Measurements from ENCODE around the gene PARD6A. TPM values are rescaled to one million over a fixed set of nuclear protein-coding genes. Genes with fewer than 3 reads are reported as not detected.
A peak's percentile ranks its signal among the peaks of the same experiment; 100 is the strongest.

The PARD6A gene
- total and polyA plus RNA-seq, 2 experiments from 2014 or later: 0.71 to 1.1 TPM

- TF ChIP-seq CTCF (IDR thresholded peaks at IDR 0.05; ENCODE audit: low read depth, low read length): no peak
- Histone ChIP-seq H3K4me3 (peak overlapping the region; percentile 85), H3K27me3 (peaks cover 25% of the 10 kb centered on the region), H3K36me3 (no peaks in the 10 kb centered on the region), H3K9me3 (ENCODE audit: low read depth) (no peaks in the 10 kb centered on the region), H3K27ac (no peak overlapping the region), H3K4me1 (ENCODE audit: low read depth) (peaks cover 4% of the 10 kb centered on the region)
- DNase-seq (ENCODE audit: low read depth in 1 of 2, low spot score in 1 of 2): no peak
These were observed 1.7 kb upstream of the PARD6A start for GRCh38 chr16:67658849-67659674.

- peak; percentile 91 to 93 for DNase-seq (ENCODE audit: low read depth in 1 of 2, low spot score in 1 of 2)
These were observed 841 bp upstream of the PARD6A start, which contains the start of gene ACD for GRCh38 chr16:67659675-67660563. ACD (minus strand) TSS chr16:67660260; CDS start chr16:67660220, 40 bp downstream.

GRCh38 chr16:67661101-67661761 is 471 bp downstream of the PARD6A start:
- DNase-seq (ENCODE audit: low read depth in 1 of 2, low spot score in 1 of 2): peak; percentile 42 to 81
- no peak for TF ChIP-seq CTCF (IDR thresholded peaks at IDR 0.05; ENCODE audit: low read depth, low read length)
- H3K4me1 ChIP-seq (ENCODE audit: low read depth): peaks cover 3% of the 10 kb centered on the region
- no peaks in the 10 kb centered on the region for H3K36me3 ChIP-seq
- H3K4me3 ChIP-seq: peak overlapping the region; percentile 85
- peaks cover 14% of the 10 kb centered on the region for H3K27me3 ChIP-seq
- no peak overlapping the region for H3K27ac ChIP-seq
- H3K9me3 ChIP-seq (ENCODE audit: low read depth): no peaks in the 10 kb centered on the region

More at GRCh38 chr16:67659675-67660563, 841 bp upstream of the PARD6A start, which contains the start of gene ACD:
- Histone ChIP-seq H3K27me3 (peaks cover 16% of the 10 kb centered on the region), H3K4me3 (peak within 1 kb of the TSS; percentile 85), H3K27ac (peak within 1 kb of the TSS; percentile 48), H3K36me3 (no peaks in the 10 kb centered on the region), H3K9me3 (ENCODE audit: low read depth) (no peaks in the 10 kb centered on the region), H3K4me1 (ENCODE audit: low read depth) (peaks cover 3% of the 10 kb centered on the region)
- TF ChIP-seq CTCF (IDR thresholded peaks at IDR 0.05; ENCODE audit: low read depth, low read length): no peak

- no peak for DNase-seq (ENCODE audit: low read depth in 1 of 2, low spot score in 1 of 2)
- no peak overlapping the region for H3K27ac ChIP-seq
- TF ChIP-seq CTCF (IDR thresholded peaks at IDR 0.05; ENCODE audit: low read depth, low read length): no peak
- H3K4me3 ChIP-seq: no peak overlapping the region
- H3K36me3 ChIP-seq: no peaks in the 10 kb centered on the region
- H3K4me1 ChIP-seq (ENCODE audit: low read depth): peaks cover 3% of the 10 kb centered on the region
- no peaks in the 10 kb centered on the region for H3K9me3 ChIP-seq (ENCODE audit: low read depth)
- peaks cover 14% of the 10 kb centered on the region for H3K27me3 ChIP-seq
These were observed 1.3 kb downstream of the PARD6A start for GRCh38 chr16:67661886-67662652.

Measured in cardiac muscle cell (in vitro differentiated cells and primary cell).